Parietal lobe (tissue), 1 donor: ENCODE data around the gene PRSS56. TPM values are rescaled to one million over a fixed set of nuclear protein-coding genes. Genes with fewer than 3 reads are reported as not detected.

Source experiments
- total RNA-seq: library from RNA; depleted of rRNA; stranded (reverse); fragments of >200 nt; gene quantifications from one replicate; pipeline ENCODE4 v1.2.3, GENCODE V29; 2014

PRSS56 gene
- total RNA-seq: not detected

GRCh38 chr2:232519581-232520438, at the start of gene PRSS56:
TSS of gene PRSS56 (plus strand) at chr2:232520388. CDS start at chr2:232520599, 211 bp downstream.

GRCh38 chr2:232487385-232488096, 32.6 kb upstream of the PRSS56 start, which contains the start of gene ECEL1:
TSS of gene ECEL1 (minus strand) at chr2:232487834. CDS start at chr2:232486653, 1,181 bp downstream.

GRCh38 chr2:232525791-232526371, 5.7 kb downstream of the PRSS56 start, which contains the start of gene CHRND:
TSS of gene CHRND (plus strand) at chr2:232526160. CDS start at chr2:232526216, 56 bp downstream.

GRCh38 chr2:232539298-232540231, 19.4 kb downstream of the PRSS56 start, which contains the start of gene CHRNG:
TSS of gene CHRNG (plus strand) at chr2:232539692. CDS start at chr2:232539748, 56 bp downstream.

GRCh38 chr2:232550354-232551249, 30.4 kb downstream of the PRSS56 start, which contains the start of the genes EIF4E2 and TIGD1:
TSS of gene EIF4E2 (plus strand) at chr2:232550689. CDS start at chr2:232550725, 36 bp downstream.
TSS of gene TIGD1 (minus strand) at chr2:232550557. CDS start at chr2:232549882, 675 bp downstream.

Other genes starting within 250 kb of the PRSS56 start
- not detected for gene ALPP, start 141.6 kb upstream of the PRSS56 start, total RNA-seq
- not detected for gene ALPG, start 113.5 kb upstream of the PRSS56 start, total RNA-seq
- not detected for gene ALPI, start 64.2 kb upstream of the PRSS56 start, total RNA-seq
- gene ECEL1, start 32.6 kb upstream of the PRSS56 start, total RNA-seq: 0.63 TPM
- gene CHRND, start 5.8 kb downstream of the PRSS56 start, total RNA-seq: not detected
- not detected for gene CHRNG, start 19.3 kb downstream of the PRSS56 start, total RNA-seq
- gene TIGD1, start 30.2 kb downstream of the PRSS56 start, total RNA-seq: 14.1 TPM
- gene EIF4E2, start 30.3 kb downstream of the PRSS56 start, total RNA-seq: 54.8 TPM
- 0.63 TPM for gene EFHD1, start 113.2 kb downstream of the PRSS56 start, total RNA-seq
- 172 TPM for gene GIGYF2, start 176.9 kb downstream of the PRSS56 start, total RNA-seq